DND-41 (cell line): ENCODE data around the gene EXOSC2.

Experiments
- ATAC-seq: fragments of 200-7000 bp; cut with Tn5 transposase; 3 replicates; pipeline ENCODE4 v1.9.1; 2021; ENCODE audit warnings: low read depth; ENCODE audit not compliant: insufficient read depth
- DNase-seq: peaks from one replicate; pipeline ENCODE4 v3.0.0-alpha.2; 2020
- H2AFZ ChIP-seq: 2 replicates; pipeline ENCODE4 v1.6.0; 2012; ENCODE audit warnings: low read depth, low read length
- H3K27ac ChIP-seq: 2 replicates; pipeline ENCODE4 v1.5.1; 2012; ENCODE audit warnings: low read length, inconsistent platforms
- H3K27me3 ChIP-seq: fragments of 200-600 bp; sonication (generic); 2 replicates; pipeline ENCODE4 v1.6.0; 2012; ENCODE audit warnings: low read length, mild to moderate bottlenecking, inconsistent platforms; ENCODE audit not compliant: insufficient read depth, poor library complexity
- H3K36me3 ChIP-seq: 2 replicates; pipeline ENCODE4 v1.5.1; 2012; ENCODE audit warnings: low read length, inconsistent platforms; ENCODE audit not compliant: insufficient read depth
- H3K4me1 ChIP-seq: 2 replicates; pipeline ENCODE4 v1.5.1; 2012; ENCODE audit warnings: mild to moderate bottlenecking, low read length; ENCODE audit not compliant: insufficient read depth
- H3K4me2 ChIP-seq: 2 replicates; pipeline ENCODE4 v1.6.0; 2012; ENCODE audit warnings: mild to moderate bottlenecking, moderate library complexity, low read length, inconsistent platforms; ENCODE audit not compliant: insufficient read depth
- H3K4me3 ChIP-seq, 2 experiments: fragments of 200-600 bp in 1 of 2; shearing (Covaris generic) in 1 of 2; 2 replicates each; pipeline ENCODE4 v1.5.1; 2012 to 2016; ENCODE audit warnings: inconsistent platforms in 2 of 2, low read length in 2 of 2, mild to moderate bottlenecking in 2 of 2, low read depth in 1 of 2, moderate library complexity in 1 of 2
- H3K79me2 ChIP-seq: 2 replicates; pipeline ENCODE4 v1.6.0; 2012; ENCODE audit warnings: low read length, inconsistent platforms; ENCODE audit not compliant: insufficient read depth
- H3K9ac ChIP-seq: 2 replicates; pipeline ENCODE4 v1.6.0; 2012; ENCODE audit warnings: low read depth, mild to moderate bottlenecking, inconsistent platforms, low read length, moderate library complexity
- H3K9me3 ChIP-seq: 2 replicates; pipeline ENCODE4 v1.5.1; 2012; ENCODE audit warnings: low read length, moderate library complexity, mild to moderate bottlenecking, inconsistent platforms; ENCODE audit not compliant: insufficient read depth, severe bottlenecking
- H4K20me1 ChIP-seq: 2 replicates; pipeline ENCODE4 v1.6.0; 2012; ENCODE audit warnings: low read length; ENCODE audit not compliant: insufficient read depth
- EZH2 ChIP-seq: IDR thresholded peaks from 3 replicates; pipeline ENCODE4 v1.6.1; 2012; ENCODE audit warnings: borderline replicate concordance, low read depth, mild to moderate bottlenecking, moderate library complexity, low read length, inconsistent platforms; ENCODE audit not compliant: severe bottlenecking
- TF ChIP-seq, protein P1 (sequence below): IDR thresholded peaks from 2 replicates; pipeline ENCODE4 v1.5.1; 2012; ENCODE audit warnings: borderline replicate concordance, low read length, moderate library complexity, mild to moderate bottlenecking; ENCODE audit not compliant: poor library complexity, severe bottlenecking; ENCODE audit errors: extremely low read depth

EXOSC2 gene

GRCh38 chr9:130680836-130681768 is 12.5 kb upstream of the EXOSC2 start:
- H3K36me3 ChIP-seq = no peaks in the 10 kb centered on the region
- no peak overlapping the region for H3K9ac ChIP-seq
- H3K27ac ChIP-seq = no peak overlapping the region
- H3K4me1 ChIP-seq = peaks cover 4% of the 10 kb centered on the region; the same call in 1 of the 2 replicates
- no peak overlapping the region for H3K4me2 ChIP-seq
- H3K4me3 ChIP-seq = no peak overlapping the region
- DNase-seq (peak; percentile 16), ATAC-seq (peak; percentile 32; the same call in 1 of the 3 replicates)
- H3K79me2 ChIP-seq = no peaks in the 10 kb centered on the region
- no peaks in the 10 kb centered on the region for H3K27me3 ChIP-seq
- H3K9me3 ChIP-seq = no peaks in the 10 kb centered on the region
- TF ChIP-seq, protein P1, sequence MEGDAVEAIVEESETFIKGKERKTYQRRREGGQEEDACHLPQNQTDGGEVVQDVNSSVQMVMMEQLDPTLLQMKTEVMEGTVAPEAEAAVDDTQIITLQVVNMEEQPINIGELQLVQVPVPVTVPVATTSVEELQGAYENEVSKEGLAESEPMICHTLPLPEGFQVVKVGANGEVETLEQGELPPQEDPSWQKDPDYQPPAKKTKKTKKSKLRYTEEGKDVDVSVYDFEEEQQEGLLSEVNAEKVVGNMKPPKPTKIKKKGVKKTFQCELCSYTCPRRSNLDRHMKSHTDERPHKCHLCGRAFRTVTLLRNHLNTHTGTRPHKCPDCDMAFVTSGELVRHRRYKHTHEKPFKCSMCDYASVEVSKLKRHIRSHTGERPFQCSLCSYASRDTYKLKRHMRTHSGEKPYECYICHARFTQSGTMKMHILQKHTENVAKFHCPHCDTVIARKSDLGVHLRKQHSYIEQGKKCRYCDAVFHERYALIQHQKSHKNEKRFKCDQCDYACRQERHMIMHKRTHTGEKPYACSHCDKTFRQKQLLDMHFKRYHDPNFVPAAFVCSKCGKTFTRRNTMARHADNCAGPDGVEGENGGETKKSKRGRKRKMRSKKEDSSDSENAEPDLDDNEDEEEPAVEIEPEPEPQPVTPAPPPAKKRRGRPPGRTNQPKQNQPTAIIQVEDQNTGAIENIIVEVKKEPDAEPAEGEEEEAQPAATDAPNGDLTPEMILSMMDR = no peak
- TF ChIP-seq EZH2 = no peak
- H2AFZ ChIP-seq = no peak overlapping the region
- H4K20me1 ChIP-seq = no peaks in the 10 kb centered on the region; the same call in 1 of the 2 replicates

DNA sequence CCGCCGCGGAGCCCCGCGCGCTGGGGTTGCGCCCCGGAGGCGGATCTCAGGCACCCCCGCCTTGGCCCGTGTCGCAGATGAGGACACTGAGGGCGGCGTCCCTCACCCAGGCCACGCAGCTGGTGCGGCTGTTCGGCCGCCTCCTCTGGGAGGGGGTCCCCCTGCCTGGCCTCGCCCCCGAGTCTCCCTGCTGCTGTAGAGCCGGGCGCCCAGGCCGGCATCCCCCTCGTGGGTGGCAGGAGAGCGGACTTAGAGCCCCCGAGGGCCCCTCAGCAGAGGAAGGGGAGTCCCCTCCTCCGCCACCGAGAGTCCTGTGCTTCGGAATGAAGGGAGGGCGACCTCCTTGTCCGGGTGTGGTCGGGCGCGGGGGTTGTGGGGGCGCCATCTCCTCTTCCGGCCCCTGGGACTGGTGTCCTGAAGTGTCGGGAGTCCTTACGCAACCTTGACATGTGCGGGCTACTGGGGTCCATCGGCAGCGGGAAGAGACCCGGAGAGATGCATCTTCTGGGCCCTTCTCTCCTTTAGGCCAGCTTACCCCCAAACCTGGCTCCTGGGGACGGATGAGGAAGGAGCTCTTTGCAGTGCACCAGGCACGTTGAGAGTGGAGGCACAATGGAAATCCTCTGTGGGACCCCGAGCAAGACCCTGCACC is 11.7 kb upstream of the EXOSC2 start:
- TF ChIP-seq, protein P1 = no peak
- TF ChIP-seq EZH2 = no peak
- H3K4me2 ChIP-seq = peak overlapping the region; percentile 63; the same call in 1 of the 2 replicates
- H2AFZ ChIP-seq = peak overlapping the region; percentile 76; the same call in 1 of the 2 replicates
- no peaks in the 10 kb centered on the region for H3K79me2 ChIP-seq
- peak overlapping the region in 1 of 2 experiments; percentile 23; a peak in 1 of 4 replicates for H3K4me3 ChIP-seq
- H3K27ac ChIP-seq = no peak overlapping the region
- H3K36me3 ChIP-seq = no peaks in the 10 kb centered on the region
- H3K9ac ChIP-seq = no peak overlapping the region
- no peaks in the 10 kb centered on the region for H3K27me3 ChIP-seq
- no peaks in the 10 kb centered on the region; the same call in 1 of the 2 replicates for H4K20me1 ChIP-seq
- DNase-seq (peak; percentile 10), ATAC-seq (no peak)
- H3K4me1 ChIP-seq = peaks cover 4% of the 10 kb centered on the region; the same call in 1 of the 2 replicates
- H3K9me3 ChIP-seq = no peaks in the 10 kb centered on the region

GRCh38 chr9:130682421-130683121 is 11.0 kb upstream of the EXOSC2 start:
- no peak overlapping the region for H3K9ac ChIP-seq
- ATAC-seq = peak; percentile 65
- peak; percentile 46 for DNase-seq

More at GRCh38 chr9:130682421-130683121, 11.0 kb upstream of the EXOSC2 start:
- no peak overlapping the region for H3K27ac ChIP-seq
- H2AFZ ChIP-seq = peak overlapping the region; percentile 76
- no peak for TF ChIP-seq EZH2
- TF ChIP-seq, protein P1 = peak; percentile 80
- H4K20me1 ChIP-seq = no peaks in the 10 kb centered on the region; the same call in 1 of the 2 replicates
- H3K4me2 ChIP-seq = peak overlapping the region; percentile 63; the same call in 1 of the 2 replicates
- H3K4me1 ChIP-seq = peaks cover 4% of the 10 kb centered on the region; the same call in 1 of the 2 replicates
- no peaks in the 10 kb centered on the region for H3K36me3 ChIP-seq
- H3K79me2 ChIP-seq = no peaks in the 10 kb centered on the region
- H3K27me3 ChIP-seq = no peaks in the 10 kb centered on the region
- H3K4me3 ChIP-seq = peak overlapping the region in 1 of 2 experiments; percentile 23; a peak in 2 of 4 replicates
- no peaks in the 10 kb centered on the region for H3K9me3 ChIP-seq
